ENCODE measurements around the gene DPP8. TPM values are rescaled to one million over a fixed set of nuclear protein-coding genes. Genes with fewer than 3 reads are reported as not detected.
"Not testable (repeated sequence)": the region's sequence is repeated elsewhere in the genome, so short reads cannot be mapped to it uniquely, and the experiment has no call there.

The DPP8 gene
- total RNA-seq (21.8 TPM), polyA plus RNA-seq (12.5 TPM)
- long read RNA-seq, donor 1: 0 reads
- long read RNA-seq, donor 2: 0 reads
- long read RNA-seq, donor 3, partial matches to known transcripts: 7 of 8 reads
- long read RNA-seq, donor 3, other reads (novel, unspliced or antisense): 0 of 8 reads
- long read RNA-seq, donor 4, partial matches to known transcripts: 0 of 2 reads
- long read RNA-seq, donor 4, other reads (novel, unspliced or antisense): 0 of 2 reads
- long read RNA-seq, donor 5, partial matches to known transcripts: 11 of 12 reads
- long read RNA-seq, donor 5, other reads (novel, unspliced or antisense): 0 of 12 reads
- long read RNA-seq, donor 6, partial matches to known transcripts: 115 of 115 reads
- long read RNA-seq, donor 6, other reads (novel, unspliced or antisense): 0 of 115 reads
- long read RNA-seq, donor 7, partial matches to known transcripts: 9 of 11 reads
- long read RNA-seq, donor 7, other reads (novel, unspliced or antisense): 0 of 11 reads
- long read RNA-seq, donor 8, partial matches to known transcripts: 28 of 28 reads
- long read RNA-seq, donor 8, other reads (novel, unspliced or antisense): 0 of 28 reads
- long read RNA-seq, donor 9, partial matches to known transcripts: 10 of 11 reads
- long read RNA-seq, donor 9, other reads (novel, unspliced or antisense): 0 of 11 reads
- long read RNA-seq, donor 10, partial matches to known transcripts: 0 of 1 reads
- long read RNA-seq, donor 10, other reads (novel, unspliced or antisense): 0 of 1 reads

GRCh38 chr15:65516997-65517865 lies at the start of gene DPP8:
Gene DPP8, minus strand, starts transcription at chr15:65517689. Its CDS starts 5,136 bp downstream, at chr15:65512553.
- Histone ChIP-seq H3K4me3 (ENCODE audit: low read length in 2 of 2) (peak within 1 kb of the TSS; percentile 70 to 87), H3K4me1 (ENCODE audit: control insufficient read depth in 2 of 2, insufficient read depth in 2 of 2, low read length in 2 of 2) (peaks cover 4 to 12% of the 10 kb centered on the region in 2 donors), H3K9me3 (ENCODE audit: control insufficient read depth in 2 of 2, insufficient read depth in 1 of 2, low read length in 1 of 2) (peaks cover 0 to 8% of the 10 kb centered on the region in 2 donors), H3K27ac (ENCODE audit: low read depth in 1 of 2, low read length in 1 of 2) (peak within 1 kb of the TSS; percentile 90 to 92), H3K36me3 (ENCODE audit: control insufficient read depth in 2 of 2, insufficient read depth in 2 of 2, low read length in 1 of 2) (peaks cover 10 to 19% of the 10 kb centered on the region in 2 donors), H3K27me3 (ENCODE audit: control insufficient read depth in 2 of 2, insufficient read depth in 1 of 2, low read length in 1 of 2) (no peaks in the 10 kb centered on the region)
- DNase-seq (ENCODE audit: low read depth in 6 of 9, low spot score in 9 of 9): peak; percentile 85 to 96 (median 89)
- under 1% methylated on average over 75 of the region's 75 CpGs for whole genome bisulfite sequencing

- no peaks in the 10 kb centered on the region for H3K27me3 ChIP-seq (ENCODE audit: control insufficient read depth in 2 of 2, insufficient read depth in 1 of 2, low read length in 1 of 2)
- no peaks in the 10 kb centered on the region for H3K4me1 ChIP-seq (ENCODE audit: control insufficient read depth in 2 of 2, insufficient read depth in 2 of 2, low read length in 2 of 2)
- H3K4me3 ChIP-seq (ENCODE audit: low read length in 2 of 2): no peak overlapping the region
- H3K27ac ChIP-seq (ENCODE audit: low read depth in 1 of 2, low read length in 1 of 2): no peak overlapping the region
- H3K9me3 ChIP-seq (ENCODE audit: control insufficient read depth in 2 of 2, insufficient read depth in 1 of 2, low read length in 1 of 2): peaks cover 0 to 1% of the 10 kb centered on the region in 2 donors
- WGBS: 97% methylated on average over 6 of the region's 6 CpGs
- DNase-seq (ENCODE audit: low read depth in 6 of 9, low spot score in 9 of 9): no peak
- H3K36me3 ChIP-seq (ENCODE audit: control insufficient read depth in 2 of 2, insufficient read depth in 2 of 2, low read length in 1 of 2): peaks cover 41 to 79% of the 10 kb centered on the region in 2 donors
These were observed 44.4 kb upstream of the DPP8 start for GRCh38 chr15:65561934-65562333.

GRCh38 chr15:65559941-65560340 lies 42.5 kb upstream of the DPP8 start:
- H3K27me3 ChIP-seq (ENCODE audit: control insufficient read depth in 2 of 2, insufficient read depth in 1 of 2, low read length in 1 of 2): no peaks in the 10 kb centered on the region
- H3K36me3 ChIP-seq (ENCODE audit: control insufficient read depth in 2 of 2, insufficient read depth in 2 of 2, low read length in 1 of 2): peaks cover 35 to 84% of the 10 kb centered on the region in 2 donors
- no peak overlapping the region for H3K4me3 ChIP-seq (ENCODE audit: low read length in 2 of 2)
- H3K9me3 ChIP-seq (ENCODE audit: control insufficient read depth in 2 of 2, insufficient read depth in 1 of 2, low read length in 1 of 2): no peaks in the 10 kb centered on the region
- no peak overlapping the region for H3K27ac ChIP-seq (ENCODE audit: low read depth in 1 of 2, low read length in 1 of 2)
- H3K4me1 ChIP-seq (ENCODE audit: control insufficient read depth in 2 of 2, insufficient read depth in 2 of 2, low read length in 2 of 2): no peaks in the 10 kb centered on the region
- no peak for DNase-seq (ENCODE audit: low read depth in 6 of 9, low spot score in 9 of 9)

- Histone ChIP-seq H3K36me3 (ENCODE audit: control insufficient read depth in 2 of 2, insufficient read depth in 2 of 2, low read length in 1 of 2) (peaks cover 29 to 81% of the 10 kb centered on the region in 2 donors), H3K9me3 (ENCODE audit: control insufficient read depth in 2 of 2, insufficient read depth in 1 of 2, low read length in 1 of 2) (no peaks in the 10 kb centered on the region), H3K4me1 (ENCODE audit: control insufficient read depth in 2 of 2, insufficient read depth in 2 of 2, low read length in 2 of 2) (no peaks in the 10 kb centered on the region), H3K27ac (ENCODE audit: low read depth in 1 of 2, low read length in 1 of 2) (no peak overlapping the region), H3K27me3 (ENCODE audit: control insufficient read depth in 2 of 2, insufficient read depth in 1 of 2, low read length in 1 of 2) (no peaks in the 10 kb centered on the region), H3K4me3 (ENCODE audit: low read length in 2 of 2) (no peak overlapping the region)
- DNase-seq (ENCODE audit: low read depth in 6 of 9, low spot score in 9 of 9): no peak
- WGBS: 98% methylated on average over 6 of the region's 6 CpGs
These were observed 41.7 kb upstream of the DPP8 start for GRCh38 chr15:65558997-65559760.

GRCh38 chr15:65558336-65558735 lies 40.8 kb upstream of the DPP8 start:
- Histone ChIP-seq H3K4me1 (ENCODE audit: control insufficient read depth in 2 of 2, insufficient read depth in 2 of 2, low read length in 2 of 2) (no peaks in the 10 kb centered on the region), H3K27ac (ENCODE audit: low read depth in 1 of 2, low read length in 1 of 2) (no peak overlapping the region), H3K27me3 (ENCODE audit: control insufficient read depth in 2 of 2, insufficient read depth in 1 of 2, low read length in 1 of 2) (no peaks in the 10 kb centered on the region), H3K9me3 (ENCODE audit: control insufficient read depth in 2 of 2, insufficient read depth in 1 of 2, low read length in 1 of 2) (no peaks in the 10 kb centered on the region), H3K4me3 (ENCODE audit: low read length in 2 of 2) (no peak overlapping the region), H3K36me3 (ENCODE audit: control insufficient read depth in 2 of 2, insufficient read depth in 2 of 2, low read length in 1 of 2) (peaks cover 22 to 81% of the 10 kb centered on the region in 2 donors)
- no peak for DNase-seq (ENCODE audit: low read depth in 6 of 9, low spot score in 9 of 9)
- WGBS: 98% methylated on average over 5 of the region's 5 CpGs

GRCh38 chr15:65556622-65557021 lies 39.1 kb upstream of the DPP8 start:
- Histone ChIP-seq H3K4me1 (ENCODE audit: control insufficient read depth in 2 of 2, insufficient read depth in 2 of 2, low read length in 2 of 2) (no peaks in the 10 kb centered on the region), H3K9me3 (ENCODE audit: control insufficient read depth in 2 of 2, insufficient read depth in 1 of 2, low read length in 1 of 2) (no peaks in the 10 kb centered on the region), H3K4me3 (ENCODE audit: low read length in 2 of 2) (no peak overlapping the region), H3K27me3 (ENCODE audit: control insufficient read depth in 2 of 2, insufficient read depth in 1 of 2, low read length in 1 of 2) (no peaks in the 10 kb centered on the region), H3K36me3 (ENCODE audit: control insufficient read depth in 2 of 2, insufficient read depth in 2 of 2, low read length in 1 of 2) (peaks cover 18 to 67% of the 10 kb centered on the region in 2 donors), H3K27ac (ENCODE audit: low read depth in 1 of 2, low read length in 1 of 2) (no peak overlapping the region)
- DNase-seq (ENCODE audit: low read depth in 6 of 9, low spot score in 9 of 9): no peak
- WGBS: 97% methylated on average over 7 of the region's 7 CpGs

- Histone ChIP-seq H3K27ac (ENCODE audit: low read depth in 1 of 2, low read length in 1 of 2) (no peak overlapping the region), H3K36me3 (ENCODE audit: control insufficient read depth in 2 of 2, insufficient read depth in 2 of 2, low read length in 1 of 2) (peaks cover 12 to 46% of the 10 kb centered on the region in 2 donors), H3K9me3 (ENCODE audit: control insufficient read depth in 2 of 2, insufficient read depth in 1 of 2, low read length in 1 of 2) (no peaks in the 10 kb centered on the region), H3K4me1 (ENCODE audit: control insufficient read depth in 2 of 2, insufficient read depth in 2 of 2, low read length in 2 of 2) (peaks cover 0 to 3% of the 10 kb centered on the region in 2 donors), H3K27me3 (ENCODE audit: control insufficient read depth in 2 of 2, insufficient read depth in 1 of 2, low read length in 1 of 2) (no peaks in the 10 kb centered on the region), H3K4me3 (ENCODE audit: low read length in 2 of 2) (no peak overlapping the region)
- DNase-seq (ENCODE audit: low read depth in 6 of 9, low spot score in 9 of 9): no peak
- WGBS: 98% methylated on average over 3 of the region's 3 CpGs
These were observed 36.2 kb upstream of the DPP8 start for GRCh38 chr15:65553691-65554090.

GRCh38 chr15:65552851-65553250 lies 35.4 kb upstream of the DPP8 start:
- DNase-seq (ENCODE audit: low read depth in 6 of 9, low spot score in 9 of 9); H3K4me3 ChIP-seq (ENCODE audit: low read length in 2 of 2); H3K27me3 ChIP-seq (ENCODE audit: control insufficient read depth in 2 of 2, insufficient read depth in 1 of 2, low read length in 1 of 2); H3K4me1 ChIP-seq (ENCODE audit: control insufficient read depth in 2 of 2, insufficient read depth in 2 of 2, low read length in 2 of 2); H3K27ac ChIP-seq (ENCODE audit: low read depth in 1 of 2, low read length in 1 of 2); H3K9me3 ChIP-seq (ENCODE audit: control insufficient read depth in 2 of 2, insufficient read depth in 1 of 2, low read length in 1 of 2): not testable (repeated sequence)
- peaks cover 6 to 38% of the 10 kb centered on the region in 2 donors for H3K36me3 ChIP-seq (ENCODE audit: control insufficient read depth in 2 of 2, insufficient read depth in 2 of 2, low read length in 1 of 2)
- 99% methylated on average over 4 of the region's 6 CpGs for WGBS
